K562 (cell line): ENCODE results near the gene NRP1. TPM values are rescaled to one million over a fixed set of nuclear protein-coding genes. Genes with fewer than 3 reads are reported as not detected.

Experiments
- ATAC-seq: fragments of 200-7000 bp; cut with Tn5 transposase; 3 replicates; pipeline ENCODE4 v1.9.1; 2020; ENCODE audit warnings: moderate library complexity
- BruUV-seq: library from RNA; stranded (reverse); fragments of 400-500 nt; replicated peaks from 2 replicates; lab custom pipeline; 2021; lab: Mats Ljungman, UMichigan
- CTCF ChIA-PET: fragments of 300-600 bp; formaldehyde crosslinking; extraction: SDS; loops from one replicate; lab custom pipeline; 2021; ENCODE audit warnings: low intra/inter-chr PET ratio; lab: Yijun Ruan, JAX
- POLR2A ChIA-PET: fragments of 300-600, 350-650 bp; sonication (Branson Sonifier 250); formaldehyde crosslinking; extraction: SDS; loops from one replicate; lab custom pipeline; 2021; ENCODE audit warnings: antibody characterized with exemption, inconsistent platforms; lab: Yijun Ruan, JAX
- DNase-seq, 4 experiments: peaks; one replicate each; pipeline versions ENCODE4 v3.0.0 to v3.0.0-alpha.2; 2011 to 2018; ENCODE audit warnings: low spot score in 3 of 4, mixed read lengths in 3 of 4; ENCODE audit errors: extremely low read depth in 1 of 4
- FAIRE-seq: peaks from 2 replicates; lab custom pipeline; 2011; peaks lifted over from hg19 to GRCh38; lab: Jason Lieb, UNC
- H2AFZ ChIP-seq: 2 replicates; pipeline ENCODE4 v1.6.0; 2011; ENCODE audit warnings: low read depth, low read length, control low read depth, inconsistent platforms
- H3K27ac ChIP-seq: fragments of 200-600 bp; 3 replicates; pipeline ENCODE4 v1.8.0; 2011; ENCODE audit warnings: low read depth, mild to moderate bottlenecking, control low read depth, inconsistent platforms, low read length, moderate library complexity, mixed read lengths; ENCODE audit errors: extremely low read depth
- H3K27me3 ChIP-seq, 2 experiments: fragments of 300-600 bp in 1 of 2; 2 replicates in 1 of 2; 3 replicates in 1 of 2; pipeline versions ENCODE4 v1.6.0 to v1.8.0; 2011; ENCODE audit warnings: inconsistent platforms in 2 of 2, low read length in 2 of 2, mild to moderate bottlenecking in 1 of 2, mixed read lengths in 1 of 2, moderate library complexity in 1 of 2; ENCODE audit not compliant: control insufficient read depth in 2 of 2, insufficient read depth in 2 of 2
- H3K36me3 ChIP-seq: fragments of 300-600 bp; 3 replicates; pipeline ENCODE4 v1.8.0; 2011; ENCODE audit warnings: mild to moderate bottlenecking, low read length, inconsistent platforms; ENCODE audit not compliant: control insufficient read depth, insufficient read depth
- H3K4me1 ChIP-seq, 2 experiments: fragments of 200-600 bp in 1 of 2; replicated peaks in 1 of 2; 2 replicates in 1 of 2; 3 replicates in 1 of 2; pipeline versions ENCODE4 v1.5.1 to v1.8.0; 2011; ENCODE audit warnings: inconsistent platforms in 2 of 2, low read length in 2 of 2, mild to moderate bottlenecking in 1 of 2, mixed read lengths in 1 of 2, moderate library complexity in 1 of 2; ENCODE audit not compliant: control insufficient read depth in 2 of 2, insufficient read depth in 2 of 2
- H3K4me2 ChIP-seq: 2 replicates; pipeline ENCODE4 v1.6.1; 2011; ENCODE audit warnings: low read length, control low read depth, inconsistent platforms, mixed read lengths; ENCODE audit not compliant: insufficient read depth
- H3K4me3 ChIP-seq: fragments of 200-600 bp; sonication (generic), shearing (Covaris generic); 2 replicates; pipeline ENCODE4 v1.5.1; 2016; ENCODE audit warnings: control low read depth, inconsistent platforms
- H3K79me2 ChIP-seq: fragments of 200-600 bp; 3 replicates; pipeline ENCODE4 v1.8.0; 2011; ENCODE audit warnings: low read length, inconsistent platforms; ENCODE audit not compliant: control insufficient read depth, insufficient read depth
- H3K9ac ChIP-seq, 2 experiments: 2 replicates each; pipeline versions ENCODE4 v1.6.0 to v1.6.1; 2011; ENCODE audit warnings: low read depth in 2 of 2, low read length in 2 of 2, control low read depth in 1 of 2, inconsistent platforms in 1 of 2, mild to moderate bottlenecking in 1 of 2, mixed read lengths in 1 of 2; ENCODE audit not compliant: insufficient read depth in 1 of 2
- H3K9me1 ChIP-seq: one replicate; pipeline ENCODE4 v1.6.0; 2011; ENCODE audit warnings: inconsistent platforms, mild to moderate bottlenecking, low read length, moderate library complexity; ENCODE audit not compliant: control insufficient read depth, insufficient read depth
- H3K9me3 ChIP-seq: replicated peaks from 2 replicates; pipeline ENCODE4 v1.5.1; 2011; ENCODE audit warnings: low read depth, low read length, inconsistent platforms; ENCODE audit not compliant: control insufficient read depth, insufficient read depth
- H4K20me1 ChIP-seq: replicated peaks from 2 replicates; pipeline ENCODE4 v1.6.1; 2011; ENCODE audit warnings: low read length, inconsistent platforms, mixed read lengths; ENCODE audit not compliant: control insufficient read depth, insufficient read depth
- BRF2 ChIP-seq: IDR thresholded peaks from 3 replicates; pipeline ENCODE4 v1.6.1; 2011; ENCODE audit warnings: borderline replicate concordance, mild to moderate bottlenecking; ENCODE audit not compliant: insufficient read length, insufficient read depth
- CBFA2T2 ChIP-seq: fragments of 450-650 bp; conservative IDR thresholded peaks from 2 replicates; pipeline ENCODE4 v1.6.1; 2017; ENCODE audit warnings: mild to moderate bottlenecking
- CHD1 ChIP-seq: fragments of 200-600 bp; sonication (generic); IDR thresholded peaks from one replicate; pipeline ENCODE4 v1.6.1; 2012; ENCODE audit warnings: mild to moderate bottlenecking, moderate library complexity, low read length, inconsistent platforms
- HDAC6 ChIP-seq: IDR thresholded peaks from 2 replicates; pipeline ENCODE4 v1.6.1; 2012; ENCODE audit warnings: low read depth, mild to moderate bottlenecking, control low read depth, inconsistent platforms, low read length, moderate library complexity
- HNRNPL ChIP-seq: fragments of 200-400 bp; formaldehyde crosslinking; IDR thresholded peaks from 2 replicates; pipeline ENCODE4 v1.6.1; 2017; ENCODE audit warnings: low read depth, mild to moderate bottlenecking, low read length
- KLF6 ChIP-seq: fragments of 250-450 bp; sonication (Bioruptor Pico); IDR thresholded peaks from 2 replicates; pipeline ENCODE4 v1.4.0; 2020; ENCODE audit warnings: mild to moderate bottlenecking, moderate library complexity, borderline replicate concordance
- WHSC1 ChIP-seq: IDR thresholded peaks from one replicate; pipeline ENCODE4 v1.6.1; 2012; ENCODE audit warnings: low read length, control low read depth, inconsistent platforms
- ZNF41 ChIP-seq: fragments of 250-450 bp; sonication (Bioruptor Pico); conservative IDR thresholded peaks from 2 replicates; pipeline ENCODE4 v1.4.0; 2020; ENCODE audit warnings: mild to moderate bottlenecking
- ZNF778 ChIP-seq: fragments of 450-650 bp; formaldehyde crosslinking; IDR thresholded peaks from 2 replicates; pipeline ENCODE4 v1.4.0; 2020; ENCODE audit warnings: mild to moderate bottlenecking, moderate library complexity
- WGBS: fragments of 100-300 bp; shearing (Covaris generic); methylation state at CpG from one replicate; pipeline ENCODE4 v1.1.6; 2016; ENCODE audit warnings: low coverage, mixed read lengths; ENCODE audit not compliant: insufficient coverage; ENCODE audit errors: missing lambda C conversion rate; 5-methylcytosine and 5-hydroxymethylcytosine counted together
- in situ Hi-C: fragments of 300-500 bp; cut with MboI; formaldehyde crosslinking; loops from 4 replicates; pipeline ENCODE4 v1.15.0; 2018; ENCODE audit warnings: inconsistent platforms, mixed read lengths
- intact Hi-C: fragments of 100-400 bp; cut with micrococcal nuclease; formaldehyde crosslinking; loops from 2 replicates; pipeline ENCODE4 v1.14.2; 2022
- polyA plus RNA-seq, 8 experiments: library from polyadenylated mRNA; depleted of rRNA in 4 of 8; stranded (reverse) in 5 of 8; unstranded in 3 of 8; fragments of >200 nt; fragmentation: Nextera tagmentation in 2 of 8; fragmentation: Illumina TruSeq in 1 of 8; extraction: Ambion mirVana in 2 of 8; extraction: Trizol in 1 of 8; gene quantifications; 2 replicates each; pipeline versions ENCODE4 v1.2.1 to v1.2.3, GENCODE V29; 2011 to 2014; ENCODE audit warnings: inconsistent platforms in 1 of 8, missing spikeins in 1 of 8
- total RNA-seq, 7 experiments: library from RNA; depleted of rRNA in 6 of 7; stranded (reverse); fragments of >200 nt in 6 of 7; fragmentation: Illumina TruSeq in 2 of 7; extraction: Trizol in 2 of 7; gene quantifications; 2 replicates each; pipeline versions ENCODE4 v1.2.1 to v1.2.3, GENCODE V29; 2011 to 2021; ENCODE audit warnings: low replicate concordance in 1 of 7
- TF ChIP-seq, protein P1 (sequence below): fragments of 450-650 bp; conservative IDR thresholded peaks from 2 replicates; pipeline ENCODE4 v1.6.1; 2016; ENCODE audit warnings: missing genetic modification characterization, low read depth, mild to moderate bottlenecking, control low read depth, missing compliant biosample characterization

NRP1 gene
- total and polyA plus RNA-seq, 9 of the 15 experiments (the other 6 are each of a cell fraction or from before 2014, with no cell fraction given), result 0.01 to 0.38 (median 0.04) TPM; not detected in 5

GRCh38 chr10:33329178-33329577 lies 5.3 kb downstream of the NRP1 start:
- no peak for FAIRE-seq
- H3K9me1 ChIP-seq, result no peaks in the 10 kb centered on the region
- H3K27me3 ChIP-seq, result peaks cover 3 to 11% of the 10 kb centered on the region in 2 experiments; a peak in 3 of 5 replicates
- H4K20me1 ChIP-seq, result no peaks in the 10 kb centered on the region
- no peak overlapping the region for H3K9ac ChIP-seq
- H3K36me3 ChIP-seq, result no peaks in the 10 kb centered on the region
- 3% methylated on average over 2 of the region's 2 CpGs for WGBS
- ChIA-PET CTCF (interaction anchor here (0.6 kb wide), 1 partner anchor 131 kb away, joined by 3 read pairs; no protein-coding TSS in a partner anchor), POLR2A (no interaction called here)
- H3K4me3 ChIP-seq, result no peak overlapping the region
- no peak overlapping the region for H3K27ac ChIP-seq
- in situ Hi-C loops, result loop anchor here (25.0 kb wide), 1 partner anchor 1183 kb away; no protein-coding TSS in a partner anchor
- no peak for ATAC-seq
- intact Hi-C loops, result no loop called here
- no peak for DNase-seq
- no peak overlapping the region for H2AFZ ChIP-seq
- BruUV-seq, result no TSS peak
- no peaks in the 10 kb centered on the region for H3K9me3 ChIP-seq
- no peaks in the 10 kb centered on the region for H3K79me2 ChIP-seq
- peaks cover 0 to 3% of the 10 kb centered on the region in 2 experiments; a peak in 2 of 5 replicates for H3K4me1 ChIP-seq
- TF ChIP-seq HDAC6 (no peak), BRF2 (no peak)
- H3K4me2 ChIP-seq, result no peak overlapping the region

GRCh38 chr10:33328253-33328652 lies 6.2 kb downstream of the NRP1 start:
- WGBS, result 0% methylated on average over 3 of the region's 3 CpGs
- no TSS peak for BruUV-seq
- Histone ChIP-seq H3K79me2 (no peaks in the 10 kb centered on the region), H3K4me3 (no peak overlapping the region), H3K36me3 (no peaks in the 10 kb centered on the region), H3K4me1 (no peaks in the 10 kb centered on the region), H3K9me3 (no peaks in the 10 kb centered on the region), H3K27ac (no peak overlapping the region), H3K9ac (no peak overlapping the region), H2AFZ (no peak overlapping the region), H3K9me1 (no peaks in the 10 kb centered on the region), H3K4me2 (no peak overlapping the region), H4K20me1 (no peaks in the 10 kb centered on the region), H3K27me3 (peaks cover 0 to 3% of the 10 kb centered on the region in 2 experiments; a peak in 3 of 5 replicates)
- no peak for FAIRE-seq
- DNase-seq, result no peak
- intact Hi-C loops (no loop called here), in situ Hi-C loops (loop anchor here (25.0 kb wide), 1 partner anchor 1184 kb away; no protein-coding TSS in a partner anchor)
- no peak for ATAC-seq
- POLR2A ChIA-PET, result interaction anchor here (0.6 kb wide), 1 partner anchor 15 kb away, joined by 3 read pairs; no protein-coding TSS in a partner anchor
- CTCF ChIA-PET, result no interaction called here
- no peak for TF ChIP-seq ZNF778 (CRISPR knock-in tag)
- TF ChIP-seq, protein P1, sequence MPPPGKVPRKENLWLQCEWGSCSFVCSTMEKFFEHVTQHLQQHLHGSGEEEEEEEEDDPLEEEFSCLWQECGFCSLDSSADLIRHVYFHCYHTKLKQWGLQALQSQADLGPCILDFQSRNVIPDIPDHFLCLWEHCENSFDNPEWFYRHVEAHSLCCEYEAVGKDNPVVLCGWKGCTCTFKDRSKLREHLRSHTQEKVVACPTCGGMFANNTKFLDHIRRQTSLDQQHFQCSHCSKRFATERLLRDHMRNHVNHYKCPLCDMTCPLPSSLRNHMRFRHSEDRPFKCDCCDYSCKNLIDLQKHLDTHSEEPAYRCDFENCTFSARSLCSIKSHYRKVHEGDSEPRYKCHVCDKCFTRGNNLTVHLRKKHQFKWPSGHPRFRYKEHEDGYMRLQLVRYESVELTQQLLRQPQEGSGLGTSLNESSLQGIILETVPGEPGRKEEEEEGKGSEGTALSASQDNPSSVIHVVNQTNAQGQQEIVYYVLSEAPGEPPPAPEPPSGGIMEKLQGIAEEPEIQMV (tag), result no peak
- TF ChIP-seq CBFA2T2, result no peak
- TF ChIP-seq HNRNPL, result no peak
- TF ChIP-seq KLF6 (CRISPR knock-in tag), result no peak
- TF ChIP-seq ZNF41, result no peak
- TF ChIP-seq CHD1, result no peak
- TF ChIP-seq WHSC1, result no peak
